ENCODE results near the gene RPL13A.
A peak's percentile ranks its signal among the peaks of the same experiment; 100 is the strongest.

- TF ChIP-seq CREB1 (CRISPR knock-in tag; IDR thresholded peaks at IDR 0.05; ENCODE audit: low read depth) (peak; percentile 44; the same call in 1 of the 2 replicates), CTCF (conservative IDR thresholded peaks at IDR 0.05; ENCODE audit: low read depth in 2 of 2) (no peak), EZH2phosphoT487 (IDR thresholded peaks at IDR 0.05; ENCODE audit: unreplicated experiment) (no peak), POLR2AphosphoS5 (IDR thresholded peaks at IDR 0.05; ENCODE audit: low read depth) (no peak; the same call in 1 of the 2 replicates), EZH2 (IDR thresholded peaks at IDR 0.05; ENCODE audit: low read depth, unreplicated experiment) (no peak), REST (IDR thresholded peaks at IDR 0.05; ENCODE audit: unreplicated experiment) (no peak), JUNB (IDR thresholded peaks at IDR 0.05; ENCODE audit: unreplicated experiment) (no peak), ZNF331 (CRISPR knock-in tag; IDR thresholded peaks at IDR 0.05; ENCODE audit: low read depth) (no peak), ZNF462 (CRISPR knock-in tag; IDR thresholded peaks at IDR 0.05) (no peak)
- TF ChIP-seq, protein P1, sequence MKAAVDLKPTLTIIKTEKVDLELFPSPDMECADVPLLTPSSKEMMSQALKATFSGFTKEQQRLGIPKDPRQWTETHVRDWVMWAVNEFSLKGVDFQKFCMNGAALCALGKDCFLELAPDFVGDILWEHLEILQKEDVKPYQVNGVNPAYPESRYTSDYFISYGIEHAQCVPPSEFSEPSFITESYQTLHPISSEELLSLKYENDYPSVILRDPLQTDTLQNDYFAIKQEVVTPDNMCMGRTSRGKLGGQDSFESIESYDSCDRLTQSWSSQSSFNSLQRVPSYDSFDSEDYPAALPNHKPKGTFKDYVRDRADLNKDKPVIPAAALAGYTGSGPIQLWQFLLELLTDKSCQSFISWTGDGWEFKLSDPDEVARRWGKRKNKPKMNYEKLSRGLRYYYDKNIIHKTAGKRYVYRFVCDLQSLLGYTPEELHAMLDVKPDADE (IDR thresholded peaks at IDR 0.05) = no peak
Measured at GRCh38 chr19:49497047-49497788, 9.8 kb downstream of the RPL13A start.

Data from GM23338 (cell line).